GM10266 (cell line): ENCODE results near the gene DNAJC22.

Experiments used
- DNase-seq: peaks from one replicate; pipeline ENCODE4 v3.0.0; 2012; ENCODE audit errors: extremely low spot score
- TF ChIP-seq, protein P1 (sequence below): IDR thresholded peaks from 2 replicates; pipeline ENCODE4 v1.5.1; 2012; ENCODE audit warnings: mild to moderate bottlenecking, low read depth; ENCODE audit not compliant: control insufficient read depth, insufficient read depth; ENCODE audit errors: missing control alignments

Gene DNAJC22

DNA sequence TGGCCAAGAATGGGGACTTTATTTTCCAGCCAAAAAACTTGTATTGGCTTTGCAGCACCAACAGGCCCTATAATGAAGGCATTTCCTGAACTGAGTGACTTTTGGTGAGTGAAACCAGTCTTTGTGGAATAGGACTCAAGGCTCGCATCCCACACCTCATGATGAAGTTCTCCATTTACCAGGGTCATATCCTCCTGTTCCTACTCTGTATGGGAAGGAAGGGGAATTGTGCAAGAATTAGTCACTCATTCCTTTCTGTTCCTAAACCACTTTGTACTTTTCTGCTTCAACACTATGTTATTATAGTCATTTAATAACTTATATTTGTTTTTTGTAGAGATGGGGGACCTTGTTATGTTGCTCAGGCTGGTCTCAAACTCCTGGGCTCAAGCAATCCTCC lies 18.3 kb downstream of the DNAJC22 start:
- DNase-seq, result no peak
- TF ChIP-seq, protein P1, sequence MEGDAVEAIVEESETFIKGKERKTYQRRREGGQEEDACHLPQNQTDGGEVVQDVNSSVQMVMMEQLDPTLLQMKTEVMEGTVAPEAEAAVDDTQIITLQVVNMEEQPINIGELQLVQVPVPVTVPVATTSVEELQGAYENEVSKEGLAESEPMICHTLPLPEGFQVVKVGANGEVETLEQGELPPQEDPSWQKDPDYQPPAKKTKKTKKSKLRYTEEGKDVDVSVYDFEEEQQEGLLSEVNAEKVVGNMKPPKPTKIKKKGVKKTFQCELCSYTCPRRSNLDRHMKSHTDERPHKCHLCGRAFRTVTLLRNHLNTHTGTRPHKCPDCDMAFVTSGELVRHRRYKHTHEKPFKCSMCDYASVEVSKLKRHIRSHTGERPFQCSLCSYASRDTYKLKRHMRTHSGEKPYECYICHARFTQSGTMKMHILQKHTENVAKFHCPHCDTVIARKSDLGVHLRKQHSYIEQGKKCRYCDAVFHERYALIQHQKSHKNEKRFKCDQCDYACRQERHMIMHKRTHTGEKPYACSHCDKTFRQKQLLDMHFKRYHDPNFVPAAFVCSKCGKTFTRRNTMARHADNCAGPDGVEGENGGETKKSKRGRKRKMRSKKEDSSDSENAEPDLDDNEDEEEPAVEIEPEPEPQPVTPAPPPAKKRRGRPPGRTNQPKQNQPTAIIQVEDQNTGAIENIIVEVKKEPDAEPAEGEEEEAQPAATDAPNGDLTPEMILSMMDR, result no peak

DNA sequence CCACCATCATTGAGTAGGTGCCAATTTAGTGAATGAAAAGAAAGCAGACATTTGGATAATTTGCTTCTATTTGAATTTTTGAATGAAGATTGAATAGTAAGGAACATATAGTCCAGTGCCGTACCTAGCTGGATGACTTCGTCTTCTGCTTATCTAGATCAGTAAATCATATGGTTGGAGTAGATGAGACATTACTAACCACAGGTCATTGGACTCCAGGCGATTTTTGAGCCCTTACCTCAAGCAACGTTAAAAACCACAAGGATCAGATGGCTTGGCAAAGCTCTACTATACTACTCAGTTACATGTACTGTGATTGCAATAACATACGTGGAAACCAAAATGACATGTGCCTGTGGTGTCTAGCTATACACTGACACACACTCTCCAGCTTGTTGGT lies 18.9 kb downstream of the DNAJC22 start:
- TF ChIP-seq, protein P1, result no peak
- no peak for DNase-seq

DNA sequence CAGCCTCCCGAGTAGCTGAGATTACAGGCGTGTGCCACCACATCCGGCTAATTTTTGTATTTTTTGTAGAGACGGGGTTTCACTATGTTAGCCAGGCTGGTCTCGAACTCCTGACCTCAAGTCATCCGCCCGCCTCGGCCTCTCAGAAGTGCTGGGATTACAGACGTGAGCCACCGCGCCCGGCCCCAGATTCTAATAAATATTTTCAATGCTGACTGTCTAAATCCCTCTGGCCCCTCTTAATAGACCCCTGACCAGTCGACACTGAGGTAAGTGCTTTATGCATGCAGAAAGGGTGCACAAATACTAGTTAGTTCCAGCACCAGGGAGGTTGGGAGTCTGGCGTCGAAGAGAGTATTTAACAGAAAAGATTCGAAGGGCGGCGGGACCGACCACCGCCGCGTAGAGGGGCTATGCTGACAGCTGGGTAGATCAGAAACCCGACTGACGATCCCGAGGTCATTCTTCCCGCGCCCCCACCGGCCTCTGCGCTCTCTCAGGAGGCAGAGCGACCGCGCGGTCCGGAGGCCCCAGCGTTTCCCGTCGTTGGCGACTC lies 19.5 kb downstream of the DNAJC22 start:
- no peak for DNase-seq
- TF ChIP-seq, protein P1, result no peak

DNA sequence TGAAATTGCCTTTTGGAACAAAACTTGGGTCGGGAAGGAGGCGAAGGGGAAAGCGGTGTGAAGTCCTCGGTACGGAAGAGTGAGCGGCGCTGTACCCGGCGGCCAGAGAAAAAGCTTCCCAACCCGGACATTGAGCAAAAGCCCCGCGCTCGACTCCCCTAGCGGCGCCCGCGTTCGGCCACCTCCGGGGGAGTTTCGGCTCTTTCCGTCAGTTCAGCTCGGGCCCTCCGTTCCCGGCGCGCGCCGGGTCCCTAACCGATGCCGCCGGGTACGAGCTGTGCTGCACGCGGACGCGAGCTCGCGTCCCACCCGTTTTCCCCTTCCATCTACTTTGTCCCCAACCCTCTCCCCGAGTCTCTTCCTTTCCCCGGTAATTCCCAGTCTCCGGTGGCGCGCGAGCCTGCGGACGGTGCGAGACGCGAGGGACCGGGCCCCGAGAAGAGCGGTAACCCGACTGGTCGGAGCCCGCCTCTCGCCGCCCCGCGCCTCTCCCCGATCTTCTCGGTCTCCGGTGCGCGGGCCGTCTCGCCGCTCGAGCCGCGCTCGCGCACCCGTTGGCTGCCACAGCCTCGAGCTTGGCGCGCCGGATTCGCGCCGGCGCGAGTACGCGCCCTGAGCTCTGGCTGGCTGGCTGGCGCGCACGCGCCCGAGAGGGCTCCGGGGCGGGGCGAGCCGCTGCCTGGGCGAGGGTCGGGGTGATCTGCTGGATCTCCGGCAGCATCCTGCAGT lies 20.1 kb downstream of the DNAJC22 start:
- DNase-seq, result peak; percentile 95
- TF ChIP-seq, protein P1, result peak; percentile 15

DNA sequence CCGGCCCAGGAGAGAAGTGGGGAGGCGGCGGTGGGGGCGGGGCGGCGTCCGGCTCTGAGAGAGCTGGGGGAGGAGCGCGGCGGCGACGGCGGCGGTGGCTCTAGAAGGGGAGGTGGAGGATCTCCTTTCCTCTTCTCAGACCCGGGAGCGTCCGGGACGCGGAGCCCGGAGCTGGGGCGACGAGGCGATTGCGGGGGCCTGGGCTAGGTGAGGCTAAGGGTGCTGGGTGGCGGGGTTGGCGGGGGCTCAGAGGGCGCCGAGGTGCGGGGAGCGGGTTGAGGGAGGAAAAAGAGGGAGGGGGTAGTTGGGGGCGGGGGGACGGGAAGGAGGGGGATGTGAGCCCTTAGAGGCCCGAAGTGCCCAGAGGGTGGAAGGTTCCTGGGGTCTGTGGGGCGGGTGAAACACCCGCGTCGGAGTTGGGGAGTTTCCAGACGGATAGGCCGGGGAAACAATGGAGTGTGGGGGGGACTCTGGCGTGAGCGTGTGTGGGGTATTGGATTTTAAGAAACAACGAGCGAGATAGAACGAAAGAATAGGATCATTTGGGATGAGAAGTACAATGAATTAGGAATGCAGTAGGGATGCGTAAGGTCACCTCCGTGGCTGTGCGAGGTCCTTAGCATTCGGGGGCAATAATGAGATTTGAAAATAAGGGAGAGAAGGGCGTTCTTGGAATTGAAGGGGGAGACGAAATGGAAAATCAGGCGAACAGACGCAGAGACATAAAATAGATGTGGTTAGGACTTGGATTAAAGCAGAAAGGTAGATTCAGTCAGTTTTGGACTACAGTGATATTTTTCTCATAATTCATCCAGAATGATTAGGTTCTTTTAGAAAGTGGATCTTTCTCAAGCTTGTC lies 20.9 kb downstream of the DNAJC22 start, which contains the start of gene SPATS2:
Gene SPATS2 (plus strand): TSS at position 82 of the 859 bp plus-strand sequence. CDS start 93,551 bp downstream, outside the sequence.
- TF ChIP-seq, protein P1, result no peak
- DNase-seq, result peak; percentile 50

DNA sequence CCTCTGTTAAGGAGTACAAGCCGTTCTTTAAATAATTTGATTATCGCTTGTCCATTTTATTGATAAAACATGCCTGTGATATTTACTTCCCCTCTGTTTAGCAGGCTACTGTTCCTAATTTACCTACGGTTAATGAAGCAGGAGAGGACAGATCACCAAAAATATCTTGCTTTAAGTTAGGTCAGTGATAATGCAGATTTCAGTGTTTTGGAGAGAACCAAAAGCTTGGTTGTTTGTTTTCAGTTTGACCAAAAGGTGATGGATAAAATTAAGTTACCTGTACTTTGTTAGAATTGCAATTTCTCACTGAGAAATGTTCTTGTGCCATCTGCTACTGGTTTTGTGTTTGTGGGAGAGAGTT lies 21.5 kb downstream of the DNAJC22 start:
- TF ChIP-seq, protein P1, result no peak
- no peak for DNase-seq
